ENCODE measurements around the gene AIG1. TPM values are rescaled to one million over a fixed set of nuclear protein-coding genes. Genes with fewer than 3 reads are reported as not detected.
"Not testable (repeated sequence)": the region's sequence is repeated elsewhere in the genome, so short reads cannot be mapped to it uniquely, and the experiment has no call there.

AIG1 gene
- total RNA-seq, 6 experiments from 2014 or later, result 50.7 to 70.5 (median 52.5) TPM

GRCh38 chr6:143294265-143294860, 233.7 kb downstream of the AIG1 start:
- Mint-ChIP-seq H3K4me1 (ENCODE audit: low read depth) (no peaks in the 10 kb centered on the region), H3K9me3 (no peaks in the 10 kb centered on the region), H3K4me3 (no peak overlapping the region), H3K27me3 (ENCODE audit: insufficient read depth) (no peaks in the 10 kb centered on the region), H3K36me3 (ENCODE audit: low read depth) (no peaks in the 10 kb centered on the region; the same call in 1 of the 2 replicates), H3K27ac (no peak overlapping the region)
- TF ChIP-seq CTCF (IDR thresholded peaks at IDR 0.05), result no peak
- DNase-seq, result no peak

- Mint-ChIP-seq H3K4me1 (ENCODE audit: low read depth) (no peaks in the 10 kb centered on the region), H3K27ac (no peak overlapping the region), H3K9me3 (no peaks in the 10 kb centered on the region), H3K4me3 (no peak overlapping the region), H3K27me3 (ENCODE audit: insufficient read depth) (no peaks in the 10 kb centered on the region), H3K36me3 (ENCODE audit: low read depth) (no peaks in the 10 kb centered on the region; the same call in 1 of the 2 replicates)
- TF ChIP-seq CTCF (IDR thresholded peaks at IDR 0.05), result no peak
- DNase-seq, result no peak
These were observed 235.2 kb downstream of the AIG1 start for GRCh38 chr6:143295932-143296331.

- no peak for DNase-seq
- no peaks in the 10 kb centered on the region for H3K4me1 Mint-ChIP-seq (ENCODE audit: low read depth)
- H3K9me3 Mint-ChIP-seq, result no peaks in the 10 kb centered on the region
- no peak for TF ChIP-seq CTCF (IDR thresholded peaks at IDR 0.05)
- no peak overlapping the region for H3K4me3 Mint-ChIP-seq
- H3K36me3 Mint-ChIP-seq (ENCODE audit: low read depth), result peaks cover 6% of the 10 kb centered on the region
- no peaks in the 10 kb centered on the region for H3K27me3 Mint-ChIP-seq (ENCODE audit: insufficient read depth)
- H3K27ac Mint-ChIP-seq, result no peak overlapping the region
These were observed 237.4 kb downstream of the AIG1 start for GRCh38 chr6:143298071-143298470.

- Mint-ChIP-seq H3K4me1 (ENCODE audit: low read depth) (no peaks in the 10 kb centered on the region), H3K9me3 (no peaks in the 10 kb centered on the region), H3K4me3 (no peak overlapping the region), H3K27ac (no peak overlapping the region), H3K36me3 (ENCODE audit: low read depth) (peaks cover 6% of the 10 kb centered on the region), H3K27me3 (ENCODE audit: insufficient read depth) (no peaks in the 10 kb centered on the region)
- no peak for TF ChIP-seq CTCF (IDR thresholded peaks at IDR 0.05)
- no peak for DNase-seq
These were observed 238.8 kb downstream of the AIG1 start for GRCh38 chr6:143299253-143300166.

- no peak overlapping the region for H3K27ac Mint-ChIP-seq
- no peak overlapping the region for H3K4me3 Mint-ChIP-seq
- H3K36me3 Mint-ChIP-seq (ENCODE audit: low read depth), result peaks cover 6% of the 10 kb centered on the region
These were observed 240.5 kb downstream of the AIG1 start for GRCh38 chr6:143301188-143301587.

GRCh38 chr6:143307760-143308159, 247.1 kb downstream of the AIG1 start:
- H3K27ac Mint-ChIP-seq; H3K4me1 Mint-ChIP-seq (ENCODE audit: low read depth); H3K4me3 Mint-ChIP-seq; H3K36me3 Mint-ChIP-seq (ENCODE audit: low read depth); DNase-seq; H3K9me3 Mint-ChIP-seq; H3K27me3 Mint-ChIP-seq (ENCODE audit: insufficient read depth): not testable (repeated sequence)

More at GRCh38 chr6:143301188-143301587, 240.5 kb downstream of the AIG1 start:
- Mint-ChIP-seq H3K27me3 (ENCODE audit: insufficient read depth) (no peaks in the 10 kb centered on the region), H3K4me1 (ENCODE audit: low read depth) (no peaks in the 10 kb centered on the region), H3K9me3 (no peaks in the 10 kb centered on the region)
- no peak for TF ChIP-seq CTCF (IDR thresholded peaks at IDR 0.05)
- no peak for DNase-seq

Data from HFFc6 (cell line).